ENCODE data around the gene STAT3. TPM values are rescaled to one million over a fixed set of nuclear protein-coding genes. Genes with fewer than 3 reads are reported as not detected.
A peak's percentile ranks its signal among the peaks of the same experiment; 100 is the strongest.

Gene STAT3
- total RNA-seq, 2 donors from 2014 or later: 79.4 to 99.5 TPM

- Histone ChIP-seq H3K9me3 (no peaks in the 10 kb centered on the region), H3K4me1 (peaks cover 18% of the 10 kb centered on the region), H3K27ac (peak overlapping the region in 2 of 4 donors; percentile 44 to 71), H3K4me3 (no peak overlapping the region), H3K27me3 (no peaks in the 10 kb centered on the region), H3K36me3 (replicated peaks in 1 of 2; ENCODE audit: insufficient read depth in 1 of 2, low read depth in 2 of 2) (peaks cover 0 to 22% of the 10 kb centered on the region in 2 donors)
- ATAC-seq (peak; percentile 53), DNase-seq (peak; percentile 54 to 84 (median 70))
- WGBS, 2 donors: 58 to 84% methylated on average over 19 of the region's 19 CpGs
- intact Hi-C loops (cut with DNase I): loop anchor here (10.0 kb wide), 1 partner anchor 203 kb away; no protein-coding TSS in a partner anchor
- no peak for TF ChIP-seq CTCF (IDR thresholded peaks at IDR 0.05)
- TF ChIP-seq POLR2A (IDR thresholded peaks at IDR 0.05): no peak
Observed at GRCh38 chr17:42311240-42312034, 76.8 kb downstream of the STAT3 start.

GRCh38 chr17:42310787-42311215 is 77.4 kb downstream of the STAT3 start:
- Histone ChIP-seq H3K4me3 (no peak overlapping the region), H3K27ac (peak overlapping the region in 2 of 4 donors; percentile 44 to 71), H3K4me1 (peaks cover 18% of the 10 kb centered on the region), H3K36me3 (replicated peaks in 1 of 2; ENCODE audit: insufficient read depth in 1 of 2, low read depth in 2 of 2) (peaks cover 0 to 16% of the 10 kb centered on the region in 2 donors), H3K9me3 (no peaks in the 10 kb centered on the region), H3K27me3 (no peaks in the 10 kb centered on the region)
- TF ChIP-seq CTCF (IDR thresholded peaks at IDR 0.05) (no peak), POLR2A (IDR thresholded peaks at IDR 0.05) (no peak)
- 71 to 77% methylated on average over 5 to 9 of the region's 9 CpGs for WGBS, 2 donors
- intact Hi-C loops (cut with DNase I): loop anchor here (10.0 kb wide), 1 partner anchor 204 kb away; no protein-coding TSS in a partner anchor
- no peak for DNase-seq
- no peak for ATAC-seq

- peak overlapping the region in 1 of 4 donors; percentile 12 for H3K27ac ChIP-seq
- DNase-seq: no peak
Observed at GRCh38 chr17:42309986-42310786, 78.1 kb downstream of the STAT3 start.

GRCh38 chr17:42309142-42309541 is 79.1 kb downstream of the STAT3 start:
- no peak for ATAC-seq
- Histone ChIP-seq H3K4me1 (peaks cover 18% of the 10 kb centered on the region), H3K36me3 (replicated peaks in 1 of 2; ENCODE audit: insufficient read depth in 1 of 2, low read depth in 2 of 2) (peaks cover 0 to 7% of the 10 kb centered on the region in 2 donors), H3K27me3 (no peaks in the 10 kb centered on the region), H3K27ac (no peak overlapping the region), H3K9me3 (no peaks in the 10 kb centered on the region), H3K4me3 (no peak overlapping the region)
- DNase-seq: no peak
- 78 to 91% methylated on average over 7 to 8 of the region's 9 CpGs for WGBS, 2 donors
- intact Hi-C loops (cut with DNase I): no loop called here
- TF ChIP-seq CTCF (IDR thresholded peaks at IDR 0.05) (no peak), POLR2A (IDR thresholded peaks at IDR 0.05) (no peak)

More at GRCh38 chr17:42309986-42310786, 78.1 kb downstream of the STAT3 start:
- ATAC-seq: no peak
- peaks cover 18% of the 10 kb centered on the region for H3K4me1 ChIP-seq
- no peaks in the 10 kb centered on the region for H3K9me3 ChIP-seq
- WGBS, 2 donors: 69 to 76% methylated on average over 11 to 19 of the region's 19 CpGs
- H3K36me3 ChIP-seq (replicated peaks in 1 of 2; ENCODE audit: insufficient read depth in 1 of 2, low read depth in 2 of 2): peaks cover 0 to 10% of the 10 kb centered on the region in 2 donors
- TF ChIP-seq POLR2A (IDR thresholded peaks at IDR 0.05) (no peak), CTCF (IDR thresholded peaks at IDR 0.05) (no peak)
- intact Hi-C loops (cut with DNase I): loop anchor here (10.0 kb wide), 1 partner anchor 205 kb away; no protein-coding TSS in a partner anchor
- no peak overlapping the region for H3K4me3 ChIP-seq
- H3K27me3 ChIP-seq: no peaks in the 10 kb centered on the region
